DND-41 (cell line): ENCODE measurements around the gene ACSS1.

Experiments
- EZH2 ChIP-seq: IDR thresholded peaks from 3 replicates; pipeline ENCODE4 v1.6.1; 2012; ENCODE audit warnings: borderline replicate concordance, low read depth, mild to moderate bottlenecking, moderate library complexity, low read length, inconsistent platforms; ENCODE audit not compliant: severe bottlenecking
- TF ChIP-seq, protein P1 (sequence below): IDR thresholded peaks from 2 replicates; pipeline ENCODE4 v1.5.1; 2012; ENCODE audit warnings: borderline replicate concordance, low read length, moderate library complexity, mild to moderate bottlenecking; ENCODE audit not compliant: poor library complexity, severe bottlenecking; ENCODE audit errors: extremely low read depth

DNA sequence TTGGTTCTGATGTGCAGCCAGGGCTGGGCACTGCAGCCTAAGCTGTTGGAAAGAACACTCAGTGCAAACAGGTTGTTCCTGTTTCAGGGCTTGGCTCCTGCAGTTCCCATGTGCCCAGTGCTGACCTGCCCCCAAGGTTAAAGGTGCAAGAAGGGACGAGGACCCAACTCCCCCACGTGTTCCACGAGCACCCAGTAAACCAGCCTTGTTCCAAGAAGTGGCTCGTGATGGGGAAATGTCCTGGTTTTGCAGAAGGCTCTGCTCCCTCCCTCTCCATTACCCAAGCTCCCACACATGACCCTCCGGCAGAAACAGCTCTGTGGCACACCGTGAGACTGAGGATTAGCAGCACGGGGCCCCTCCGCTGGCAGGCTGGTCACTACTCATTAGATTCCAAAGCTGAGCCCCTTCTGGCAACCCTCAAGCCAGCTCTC lies 9.4 kb downstream of the ACSS1 start:
- TF ChIP-seq, protein P1, sequence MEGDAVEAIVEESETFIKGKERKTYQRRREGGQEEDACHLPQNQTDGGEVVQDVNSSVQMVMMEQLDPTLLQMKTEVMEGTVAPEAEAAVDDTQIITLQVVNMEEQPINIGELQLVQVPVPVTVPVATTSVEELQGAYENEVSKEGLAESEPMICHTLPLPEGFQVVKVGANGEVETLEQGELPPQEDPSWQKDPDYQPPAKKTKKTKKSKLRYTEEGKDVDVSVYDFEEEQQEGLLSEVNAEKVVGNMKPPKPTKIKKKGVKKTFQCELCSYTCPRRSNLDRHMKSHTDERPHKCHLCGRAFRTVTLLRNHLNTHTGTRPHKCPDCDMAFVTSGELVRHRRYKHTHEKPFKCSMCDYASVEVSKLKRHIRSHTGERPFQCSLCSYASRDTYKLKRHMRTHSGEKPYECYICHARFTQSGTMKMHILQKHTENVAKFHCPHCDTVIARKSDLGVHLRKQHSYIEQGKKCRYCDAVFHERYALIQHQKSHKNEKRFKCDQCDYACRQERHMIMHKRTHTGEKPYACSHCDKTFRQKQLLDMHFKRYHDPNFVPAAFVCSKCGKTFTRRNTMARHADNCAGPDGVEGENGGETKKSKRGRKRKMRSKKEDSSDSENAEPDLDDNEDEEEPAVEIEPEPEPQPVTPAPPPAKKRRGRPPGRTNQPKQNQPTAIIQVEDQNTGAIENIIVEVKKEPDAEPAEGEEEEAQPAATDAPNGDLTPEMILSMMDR, result no peak
- no peak for TF ChIP-seq EZH2
